ENCODE results near the gene EMC8.

EMC8 gene

DNA sequence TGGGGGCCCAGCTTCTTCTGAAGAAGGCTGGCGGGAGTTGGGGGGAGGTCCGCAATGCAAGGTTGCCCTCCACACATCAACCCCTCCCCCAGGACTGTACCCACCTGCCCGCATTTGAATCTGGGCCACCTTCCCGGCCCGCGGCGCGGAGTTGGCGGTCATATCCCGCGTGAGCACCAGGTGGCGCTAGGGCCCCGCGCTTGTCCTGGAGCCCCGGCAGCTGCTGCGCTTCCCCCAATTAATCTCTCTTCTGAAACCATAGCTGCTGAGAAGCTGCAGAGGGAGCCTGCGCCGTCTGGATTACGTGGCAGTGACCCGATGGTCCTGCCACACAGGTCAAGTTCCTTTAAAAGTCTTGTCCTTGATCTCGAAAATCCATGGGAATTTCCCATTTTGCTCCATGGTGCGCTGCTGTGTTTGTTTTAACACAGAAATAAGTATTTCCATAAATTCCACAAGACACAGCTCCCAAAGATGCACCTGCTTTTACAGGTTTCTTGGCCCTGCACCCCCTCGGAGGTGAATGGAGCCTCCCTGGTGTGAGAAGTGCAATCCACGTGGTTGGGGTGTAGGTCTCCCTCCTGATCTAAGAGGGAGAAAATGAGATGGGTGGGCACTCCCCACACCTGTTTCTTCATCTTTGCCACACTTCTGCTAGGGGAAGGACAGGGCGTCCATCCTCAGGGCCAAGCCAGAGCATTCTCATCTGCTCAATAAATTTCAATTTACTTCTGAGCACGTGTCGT is 22.2 kb upstream of the EMC8 start (continued):
- TF ChIP-seq ZIC2 (tag by site-specific recombination; IDR thresholded peaks at IDR 0.05) (peak; percentile 29; the same call in 1 of the 2 replicates), ZNF561 (tag by site-specific recombination; IDR thresholded peaks at IDR 0.05; ENCODE audit: borderline replicate concordance) (peak; percentile 41; the same call in 1 of the 2 replicates), KLF10 (tag by site-specific recombination; IDR thresholded peaks at IDR 0.05) (no peak), ZNF549 (tag by site-specific recombination; IDR thresholded peaks at IDR 0.05) (no peak)
- TF ChIP-seq, protein P1, sequence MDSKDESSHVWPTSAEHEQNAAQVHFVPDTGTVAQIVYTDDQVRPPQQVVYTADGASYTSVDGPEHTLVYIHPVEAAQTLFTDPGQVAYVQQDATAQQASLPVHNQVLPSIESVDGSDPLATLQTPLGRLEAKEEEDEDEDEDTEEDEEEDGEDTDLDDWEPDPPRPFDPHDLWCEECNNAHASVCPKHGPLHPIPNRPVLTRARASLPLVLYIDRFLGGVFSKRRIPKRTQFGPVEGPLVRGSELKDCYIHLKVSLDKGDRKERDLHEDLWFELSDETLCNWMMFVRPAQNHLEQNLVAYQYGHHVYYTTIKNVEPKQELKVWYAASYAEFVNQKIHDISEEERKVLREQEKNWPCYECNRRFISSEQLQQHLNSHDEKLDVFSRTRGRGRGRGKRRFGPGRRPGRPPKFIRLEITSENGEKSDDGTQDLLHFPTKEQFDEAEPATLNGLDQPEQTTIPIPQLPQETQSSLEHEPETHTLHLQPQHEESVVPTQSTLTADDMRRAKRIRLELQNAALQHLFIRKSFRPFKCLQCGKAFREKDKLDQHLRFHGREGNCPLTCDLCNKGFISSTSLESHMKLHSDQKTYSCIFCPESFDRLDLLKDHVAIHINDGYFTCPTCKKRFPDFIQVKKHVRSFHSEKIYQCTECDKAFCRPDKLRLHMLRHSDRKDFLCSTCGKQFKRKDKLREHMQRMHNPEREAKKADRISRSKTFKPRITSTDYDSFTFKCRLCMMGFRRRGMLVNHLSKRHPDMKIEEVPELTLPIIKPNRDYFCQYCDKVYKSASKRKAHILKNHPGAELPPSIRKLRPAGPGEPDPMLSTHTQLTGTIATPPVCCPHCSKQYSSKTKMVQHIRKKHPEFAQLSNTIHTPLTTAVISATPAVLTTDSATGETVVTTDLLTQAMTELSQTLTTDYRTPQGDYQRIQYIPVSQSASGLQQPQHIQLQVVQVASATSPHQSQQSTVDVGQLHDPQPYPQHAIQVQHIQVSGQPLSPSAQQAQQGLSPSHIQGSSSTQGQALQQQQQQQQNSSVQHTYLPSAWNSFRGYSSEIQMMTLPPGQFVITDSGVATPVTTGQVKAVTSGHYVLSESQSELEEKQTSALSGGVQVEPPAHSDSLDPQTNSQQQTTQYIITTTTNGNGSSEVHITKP (tag by site-specific recombination; IDR thresholded peaks at IDR 0.05): peak; percentile 99
- TF ChIP-seq, protein P2, sequence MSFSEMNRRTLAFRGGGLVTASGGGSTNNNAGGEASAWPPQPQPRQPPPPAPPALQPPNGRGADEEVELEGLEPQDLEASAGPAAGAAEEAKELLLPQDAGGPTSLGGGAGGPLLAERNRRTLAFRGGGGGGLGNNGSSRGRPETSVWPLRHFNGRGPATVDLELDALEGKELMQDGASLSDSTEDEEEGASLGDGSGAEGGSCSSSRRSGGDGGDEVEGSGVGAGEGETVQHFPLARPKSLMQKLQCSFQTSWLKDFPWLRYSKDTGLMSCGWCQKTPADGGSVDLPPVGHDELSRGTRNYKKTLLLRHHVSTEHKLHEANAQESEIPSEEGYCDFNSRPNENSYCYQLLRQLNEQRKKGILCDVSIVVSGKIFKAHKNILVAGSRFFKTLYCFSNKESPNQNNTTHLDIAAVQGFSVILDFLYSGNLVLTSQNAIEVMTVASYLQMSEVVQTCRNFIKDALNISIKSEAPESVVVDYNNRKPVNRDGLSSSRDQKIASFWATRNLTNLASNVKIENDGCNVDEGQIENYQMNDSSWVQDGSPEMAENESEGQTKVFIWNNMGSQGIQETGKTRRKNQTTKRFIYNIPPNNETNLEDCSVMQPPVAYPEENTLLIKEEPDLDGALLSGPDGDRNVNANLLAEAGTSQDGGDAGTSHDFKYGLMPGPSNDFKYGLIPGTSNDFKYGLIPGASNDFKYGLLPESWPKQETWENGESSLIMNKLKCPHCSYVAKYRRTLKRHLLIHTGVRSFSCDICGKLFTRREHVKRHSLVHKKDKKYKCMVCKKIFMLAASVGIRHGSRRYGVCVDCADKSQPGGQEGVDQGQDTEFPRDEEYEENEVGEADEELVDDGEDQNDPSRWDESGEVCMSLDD (tag by site-specific recombination; IDR thresholded peaks at IDR 0.05): no peak

DNA sequence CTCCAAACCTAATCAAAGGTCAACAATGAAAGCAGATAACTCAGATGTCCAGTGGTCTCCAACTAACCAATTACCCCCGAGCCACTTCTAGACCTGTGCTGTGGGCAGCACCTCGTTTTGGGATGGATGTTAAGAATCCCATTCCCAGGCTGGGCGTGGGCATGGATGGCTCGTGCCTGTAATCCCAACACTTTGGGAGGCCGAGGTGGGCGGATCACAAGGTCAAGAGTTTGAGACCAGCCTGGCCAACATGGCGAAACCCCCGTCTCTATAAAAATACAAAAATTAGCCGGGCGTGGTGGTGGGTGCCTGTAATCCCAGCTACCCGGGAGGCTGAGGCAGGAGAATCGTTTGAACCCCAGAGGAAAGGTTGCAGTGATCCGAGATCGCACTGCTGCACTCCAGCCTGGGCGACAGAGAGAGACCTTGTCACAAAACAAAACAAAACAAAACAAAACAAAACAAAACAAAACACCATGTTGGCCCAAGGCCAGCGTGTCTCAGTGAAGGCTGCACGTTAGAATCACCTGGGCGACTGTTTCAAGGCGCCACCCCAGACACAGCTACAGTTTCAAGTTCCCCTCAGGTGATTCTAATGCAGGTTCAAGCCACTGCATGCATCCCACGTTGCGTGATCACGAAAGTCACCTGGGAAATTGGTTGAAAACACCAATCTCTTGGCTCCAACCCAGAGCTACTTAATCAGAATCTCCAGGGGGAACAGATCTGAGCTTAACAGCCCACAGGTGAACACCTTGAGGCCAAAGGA is 21.4 kb upstream of the EMC8 start:
- ChIA-PET POLR2A (interaction anchor here (1.1 to 1.2 kb wide), 2 partner anchors 78 to 192 kb away, joined by 3 read pairs; partner anchors contain the start of gene IRF8), CTCF (interaction anchor here (0.6 to 6.2 kb wide), 49 partner anchors 8 to 710 kb away, joined by 3 to 292 read pairs (median 5); partner anchors contain the start of gene IRF8)
- H3K27ac ChIP-seq (ENCODE audit: extremely low read depth, low read depth, low read length): no peak overlapping the region
- no peaks in the 10 kb centered on the region for H3K9me3 ChIP-seq (ENCODE audit: control insufficient read depth, insufficient read depth, low read depth, low read length)
- no peak overlapping the region for H3K4me3 ChIP-seq (ENCODE audit: low read depth, low read length)
- H3K36me3 ChIP-seq (ENCODE audit: control insufficient read depth in 2 of 2, insufficient read depth in 1 of 2, low read length in 2 of 2): no peaks in the 10 kb centered on the region
- no peaks in the 10 kb centered on the region for H3K4me1 ChIP-seq (ENCODE audit: control insufficient read depth, insufficient read depth, low read length)
- TF ChIP-seq, protein P3, sequence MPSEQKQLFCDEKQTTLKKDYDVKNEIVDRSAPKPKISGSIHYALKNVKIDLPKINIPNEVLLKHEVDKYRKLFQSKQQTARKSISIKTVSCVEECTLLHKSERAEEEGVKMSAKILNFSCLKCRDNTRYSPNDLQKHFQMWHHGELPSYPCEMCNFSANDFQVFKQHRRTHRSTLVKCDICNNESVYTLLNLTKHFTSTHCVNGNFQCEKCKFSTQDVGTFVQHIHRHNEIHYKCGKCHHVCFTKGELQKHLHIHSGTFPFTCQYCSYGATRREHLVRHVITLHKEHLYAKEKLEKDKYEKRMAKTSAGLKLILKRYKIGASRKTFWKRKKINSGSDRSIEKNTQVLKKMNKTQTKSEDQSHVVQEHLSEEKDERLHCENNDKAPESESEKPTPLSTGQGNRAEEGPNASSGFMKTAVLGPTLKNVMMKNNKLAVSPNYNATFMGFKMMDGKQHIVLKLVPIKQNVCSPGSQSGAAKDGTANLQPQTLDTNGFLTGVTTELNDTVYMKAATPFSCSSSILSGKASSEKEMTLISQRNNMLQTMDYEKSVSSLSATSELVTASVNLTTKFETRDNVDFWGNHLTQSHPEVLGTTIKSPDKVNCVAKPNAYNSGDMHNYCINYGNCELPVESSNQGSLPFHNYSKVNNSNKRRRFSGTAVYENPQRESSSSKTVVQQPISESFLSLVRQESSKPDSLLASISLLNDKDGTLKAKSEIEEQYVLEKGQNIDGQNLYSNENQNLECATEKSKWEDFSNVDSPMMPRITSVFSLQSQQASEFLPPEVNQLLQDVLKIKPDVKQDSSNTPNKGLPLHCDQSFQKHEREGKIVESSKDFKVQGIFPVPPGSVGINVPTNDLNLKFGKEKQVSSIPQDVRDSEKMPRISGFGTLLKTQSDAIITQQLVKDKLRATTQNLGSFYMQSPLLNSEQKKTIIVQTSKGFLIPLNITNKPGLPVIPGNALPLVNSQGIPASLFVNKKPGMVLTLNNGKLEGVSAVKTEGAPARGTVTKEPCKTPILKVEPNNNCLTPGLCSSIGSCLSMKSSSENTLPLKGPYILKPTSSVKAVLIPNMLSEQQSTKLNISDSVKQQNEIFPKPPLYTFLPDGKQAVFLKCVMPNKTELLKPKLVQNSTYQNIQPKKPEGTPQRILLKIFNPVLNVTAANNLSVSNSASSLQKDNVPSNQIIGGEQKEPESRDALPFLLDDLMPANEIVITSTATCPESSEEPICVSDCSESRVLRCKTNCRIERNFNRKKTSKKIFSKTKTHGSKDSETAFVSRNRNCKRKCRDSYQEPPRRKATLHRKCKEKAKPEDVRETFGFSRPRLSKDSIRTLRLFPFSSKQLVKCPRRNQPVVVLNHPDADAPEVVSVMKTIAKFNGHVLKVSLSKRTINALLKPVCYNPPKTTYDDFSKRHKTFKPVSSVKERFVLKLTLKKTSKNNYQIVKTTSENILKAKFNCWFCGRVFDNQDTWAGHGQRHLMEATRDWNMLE (tag by site-specific recombination; conservative IDR thresholded peaks at IDR 0.05; ENCODE audit: low read depth): no peak
- TF ChIP-seq, protein P4, sequence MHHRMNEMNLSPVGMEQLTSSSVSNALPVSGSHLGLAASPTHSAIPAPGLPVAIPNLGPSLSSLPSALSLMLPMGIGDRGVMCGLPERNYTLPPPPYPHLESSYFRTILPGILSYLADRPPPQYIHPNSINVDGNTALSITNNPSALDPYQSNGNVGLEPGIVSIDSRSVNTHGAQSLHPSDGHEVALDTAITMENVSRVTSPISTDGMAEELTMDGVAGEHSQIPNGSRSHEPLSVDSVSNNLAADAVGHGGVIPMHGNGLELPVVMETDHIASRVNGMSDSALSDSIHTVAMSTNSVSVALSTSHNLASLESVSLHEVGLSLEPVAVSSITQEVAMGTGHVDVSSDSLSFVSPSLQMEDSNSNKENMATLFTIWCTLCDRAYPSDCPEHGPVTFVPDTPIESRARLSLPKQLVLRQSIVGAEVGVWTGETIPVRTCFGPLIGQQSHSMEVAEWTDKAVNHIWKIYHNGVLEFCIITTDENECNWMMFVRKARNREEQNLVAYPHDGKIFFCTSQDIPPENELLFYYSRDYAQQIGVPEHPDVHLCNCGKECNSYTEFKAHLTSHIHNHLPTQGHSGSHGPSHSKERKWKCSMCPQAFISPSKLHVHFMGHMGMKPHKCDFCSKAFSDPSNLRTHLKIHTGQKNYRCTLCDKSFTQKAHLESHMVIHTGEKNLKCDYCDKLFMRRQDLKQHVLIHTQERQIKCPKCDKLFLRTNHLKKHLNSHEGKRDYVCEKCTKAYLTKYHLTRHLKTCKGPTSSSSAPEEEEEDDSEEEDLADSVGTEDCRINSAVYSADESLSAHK (tag by site-specific recombination; IDR thresholded peaks at IDR 0.05): peak; percentile 100

Data from HEK293 (cell line).